ENCODE measurements around the gene ZC2HC1B.

The ZC2HC1B gene

DNA sequence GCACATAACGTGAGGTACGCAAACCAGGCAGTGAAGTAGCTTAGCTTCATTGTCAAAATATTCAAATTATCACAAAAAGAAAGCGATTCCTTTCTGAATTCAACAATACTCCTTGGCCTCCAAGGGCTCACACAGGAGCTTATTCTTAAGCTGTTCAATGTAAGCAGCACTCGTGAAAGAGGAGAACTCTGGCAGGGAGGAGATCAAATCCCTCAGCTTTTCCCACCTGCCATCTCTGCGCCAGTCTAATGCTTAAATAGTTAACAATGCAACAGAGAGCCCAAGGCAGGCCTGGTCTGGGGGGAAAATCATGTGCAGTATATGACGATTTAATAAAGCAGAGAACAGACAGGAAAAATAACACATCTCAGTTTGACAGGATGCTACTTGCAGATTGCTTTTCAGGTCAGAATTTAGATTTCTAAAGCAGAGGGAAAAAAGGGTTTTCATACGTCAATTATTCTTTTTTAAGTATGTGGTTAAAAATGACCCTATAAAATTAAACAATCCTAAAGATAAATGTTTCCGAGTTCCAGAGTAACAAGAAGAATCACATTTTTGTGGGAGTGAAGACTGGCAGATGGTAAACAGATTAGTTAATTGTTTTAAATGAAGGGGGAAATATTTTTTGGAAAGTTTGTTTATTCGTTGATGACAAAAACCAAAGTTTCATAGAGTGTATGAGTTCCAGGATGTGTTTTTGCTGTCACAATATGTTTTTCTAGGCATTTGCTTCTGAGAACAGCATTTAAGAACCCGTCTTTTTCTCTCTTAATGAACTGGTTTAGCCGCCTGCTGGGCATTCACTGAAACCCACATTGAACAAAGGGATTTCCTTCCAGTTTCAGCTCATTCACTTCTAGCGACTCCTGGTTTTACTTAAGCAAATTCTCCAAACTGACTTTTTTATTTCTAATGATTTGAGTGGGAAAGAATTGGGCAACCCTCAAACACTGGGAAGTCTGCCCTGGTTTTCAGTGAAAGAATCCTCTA lies 97.9 kb downstream of the ZC2HC1B start:
- DNase-seq (ENCODE audit: low spot score): no peak

DNA sequence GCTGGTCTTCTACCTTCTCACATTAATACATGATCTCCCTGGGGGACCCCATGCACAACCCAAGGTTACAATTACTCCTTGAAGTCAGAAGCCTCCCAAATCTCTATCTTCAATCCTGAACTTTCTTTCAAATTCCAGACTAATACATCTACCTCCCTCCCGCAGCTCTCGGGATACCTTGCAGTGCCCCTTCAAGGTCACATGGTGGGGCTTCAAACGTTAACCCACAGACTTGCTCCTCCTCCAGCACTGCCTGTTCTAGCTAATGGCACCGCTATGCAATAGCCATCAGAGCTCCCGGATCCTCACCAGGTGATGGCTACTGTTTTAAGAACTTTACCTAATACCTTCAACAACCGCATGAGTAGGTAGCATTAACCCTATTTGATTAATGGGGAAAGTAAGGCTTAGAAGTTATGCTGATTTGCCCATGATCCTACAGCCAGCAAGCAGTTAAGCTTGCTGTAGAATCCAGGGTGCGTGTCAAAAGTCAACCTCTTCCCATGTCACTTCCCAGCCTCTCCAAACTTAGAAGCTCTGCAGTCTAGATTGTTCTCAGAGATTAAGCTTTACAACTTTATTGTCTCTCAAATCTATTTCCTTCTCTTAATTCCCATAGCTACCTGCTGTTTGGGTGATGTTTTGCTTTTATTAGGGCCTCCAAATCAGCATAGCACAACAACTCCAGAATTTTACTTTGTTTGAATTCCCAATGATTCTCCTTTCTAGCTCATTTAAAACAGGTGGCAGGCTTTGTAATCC lies 99.1 kb downstream of the ZC2HC1B start:
- no peak for DNase-seq (ENCODE audit: low spot score)

DNA sequence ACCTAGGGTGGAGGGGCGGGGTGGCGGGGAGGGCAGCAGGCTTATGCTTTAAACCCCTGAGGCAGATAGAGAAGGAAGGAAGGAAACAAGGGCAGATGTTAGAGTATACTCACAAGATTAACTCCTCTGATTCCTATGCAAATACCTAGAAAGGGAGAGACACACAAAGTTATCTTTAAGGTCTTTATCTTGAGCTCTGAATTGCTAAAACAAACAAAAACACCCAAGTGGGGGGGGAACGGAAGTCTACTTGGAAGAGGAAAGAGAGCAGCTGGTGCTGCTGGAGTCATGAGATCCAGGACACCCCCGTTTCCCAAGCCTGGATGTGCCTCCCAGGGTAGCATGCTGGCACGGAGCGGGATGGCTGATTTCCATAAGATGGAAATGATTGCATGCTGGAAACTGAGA lies 100.4 kb downstream of the ZC2HC1B start:
- no peak for DNase-seq (ENCODE audit: low spot score)

DNA sequence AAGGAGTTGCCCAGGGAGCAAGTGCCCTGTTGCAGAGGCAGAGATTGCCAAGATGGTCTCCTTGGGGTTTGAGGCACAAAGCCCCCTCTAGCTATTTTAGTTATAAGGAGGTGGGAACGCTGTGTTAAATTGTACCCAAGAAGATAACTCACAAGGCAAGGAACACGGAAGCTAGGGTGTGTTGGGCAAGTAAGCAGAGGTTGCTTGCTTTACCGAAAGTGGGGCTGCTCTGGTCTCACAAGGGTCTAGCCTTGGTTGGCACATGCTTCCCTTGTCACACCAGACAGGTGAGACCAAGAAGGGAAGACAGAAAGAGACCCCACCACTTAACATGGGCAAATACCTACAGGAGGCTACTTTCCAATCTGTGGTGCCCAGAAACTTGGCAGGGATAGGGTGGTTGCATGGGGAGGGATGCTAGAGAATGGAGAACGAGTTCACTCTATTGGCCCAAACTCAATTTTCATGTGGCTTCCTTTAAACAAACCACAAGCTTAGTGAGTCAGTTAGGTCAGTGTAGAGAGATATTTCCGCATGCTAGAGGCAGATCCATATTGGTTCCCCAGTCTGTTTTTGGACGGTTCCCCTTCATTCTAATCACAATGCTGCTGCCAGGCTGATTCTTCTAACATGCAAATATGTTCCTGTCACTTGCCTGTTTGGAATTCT lies 101.4 kb downstream of the ZC2HC1B start:
- no peak for DNase-seq (ENCODE audit: low spot score)

DNA sequence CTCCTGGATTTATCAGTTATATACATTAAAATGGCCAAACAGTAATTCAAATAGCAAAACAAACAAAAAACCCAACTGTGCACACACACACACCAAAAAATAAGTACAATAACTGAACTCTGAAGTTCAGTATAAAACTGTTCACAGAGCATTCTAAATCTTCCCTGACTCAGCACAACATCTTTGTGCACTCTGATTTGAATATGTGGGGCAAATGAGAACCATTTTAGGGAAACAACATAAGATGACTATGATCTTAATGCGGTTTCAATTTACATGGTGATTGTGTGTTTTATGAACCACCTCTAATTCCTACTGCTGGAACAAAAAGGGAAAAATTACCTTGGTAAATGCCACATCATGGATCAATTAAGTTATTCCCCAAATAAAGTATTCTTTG lies 102.0 kb downstream of the ZC2HC1B start:
- DNase-seq (ENCODE audit: low spot score): no peak

DNA sequence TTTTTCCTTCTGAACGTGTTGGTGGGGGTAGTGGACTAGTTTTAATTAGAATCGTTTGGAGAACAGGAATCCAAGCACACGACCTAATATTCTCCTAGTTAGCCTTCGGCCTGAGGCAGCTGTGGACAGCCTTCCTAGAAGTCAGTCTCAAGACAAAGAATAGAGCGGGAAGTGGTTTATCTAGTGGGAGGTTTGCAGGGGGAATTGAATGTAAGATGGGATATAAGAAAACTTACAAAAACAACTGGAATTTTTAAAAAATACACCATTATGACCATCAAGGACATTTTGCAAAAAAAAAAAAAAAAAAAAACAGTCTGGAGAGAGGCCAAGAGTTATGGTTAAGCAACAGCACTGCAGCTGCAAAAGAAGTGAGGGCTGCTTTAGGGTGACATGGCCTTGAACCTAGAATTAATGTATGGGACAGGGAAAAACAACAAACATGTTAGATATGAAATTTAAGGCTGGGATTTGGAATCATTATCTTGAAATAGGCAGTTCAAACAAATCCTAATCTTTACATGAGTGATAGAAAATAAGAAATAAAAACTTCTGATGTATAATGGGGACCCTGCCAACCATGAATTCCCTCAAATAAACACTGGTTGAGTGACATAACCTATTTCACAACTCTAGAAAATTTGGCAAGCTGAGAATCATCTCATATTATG lies 103.6 kb downstream of the ZC2HC1B start:
- DNase-seq (ENCODE audit: low spot score): no peak

DNA sequence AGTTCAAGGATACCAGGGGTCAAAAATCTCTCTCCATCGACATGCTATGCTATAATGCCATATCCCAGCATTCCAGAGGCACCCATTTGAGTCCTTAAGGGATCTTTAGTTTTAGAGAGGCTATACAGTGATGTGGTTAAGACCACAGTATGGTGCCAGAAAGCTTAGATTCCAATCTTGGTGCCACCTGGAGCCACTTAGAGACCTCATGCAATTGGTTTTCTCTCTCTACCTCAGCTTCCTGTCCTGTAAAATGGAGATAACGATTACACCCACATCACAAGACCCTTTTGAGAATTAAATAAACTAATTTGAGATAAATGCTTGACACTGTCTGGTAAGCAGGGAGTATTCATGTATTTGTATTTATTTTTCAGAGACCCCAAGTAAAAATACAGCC lies 104.8 kb downstream of the ZC2HC1B start:
- no peak for DNase-seq (ENCODE audit: low spot score)

DNA sequence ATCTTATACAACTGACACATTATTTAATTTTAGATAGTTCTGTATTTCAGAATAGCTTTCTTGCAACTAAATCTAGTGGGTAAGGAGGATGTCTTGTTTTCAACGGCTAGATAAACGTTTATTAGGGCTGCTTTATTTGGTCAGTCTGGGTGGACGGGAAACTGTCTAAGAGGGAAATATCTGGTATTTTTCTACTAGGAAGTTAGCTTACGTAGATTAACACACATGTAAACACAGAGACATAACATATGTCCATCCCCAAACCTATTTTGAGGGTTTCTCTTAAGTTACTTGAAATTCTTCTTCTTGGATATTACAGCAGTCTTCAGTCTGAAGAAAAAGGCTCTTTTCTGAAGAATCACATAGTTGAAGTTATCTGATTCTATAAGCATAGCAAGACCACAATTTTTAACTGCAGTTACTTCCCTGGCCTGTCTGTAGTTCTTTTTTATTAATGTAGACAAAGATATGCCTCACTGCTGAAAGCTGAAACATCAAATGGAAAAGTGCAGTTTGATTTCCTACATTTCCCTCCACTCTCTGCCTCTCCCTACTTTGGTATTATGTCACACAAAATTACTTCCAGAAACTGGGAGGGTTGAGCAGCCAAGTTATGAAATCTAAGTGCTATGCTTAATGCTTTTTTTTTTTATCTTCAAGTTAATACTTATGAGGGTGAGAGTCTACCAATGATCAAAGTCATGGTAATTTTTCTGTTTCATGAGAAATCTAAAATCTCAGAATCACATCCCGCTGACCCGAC lies 106.4 kb downstream of the ZC2HC1B start:
- no peak for DNase-seq (ENCODE audit: low spot score)

DNA sequence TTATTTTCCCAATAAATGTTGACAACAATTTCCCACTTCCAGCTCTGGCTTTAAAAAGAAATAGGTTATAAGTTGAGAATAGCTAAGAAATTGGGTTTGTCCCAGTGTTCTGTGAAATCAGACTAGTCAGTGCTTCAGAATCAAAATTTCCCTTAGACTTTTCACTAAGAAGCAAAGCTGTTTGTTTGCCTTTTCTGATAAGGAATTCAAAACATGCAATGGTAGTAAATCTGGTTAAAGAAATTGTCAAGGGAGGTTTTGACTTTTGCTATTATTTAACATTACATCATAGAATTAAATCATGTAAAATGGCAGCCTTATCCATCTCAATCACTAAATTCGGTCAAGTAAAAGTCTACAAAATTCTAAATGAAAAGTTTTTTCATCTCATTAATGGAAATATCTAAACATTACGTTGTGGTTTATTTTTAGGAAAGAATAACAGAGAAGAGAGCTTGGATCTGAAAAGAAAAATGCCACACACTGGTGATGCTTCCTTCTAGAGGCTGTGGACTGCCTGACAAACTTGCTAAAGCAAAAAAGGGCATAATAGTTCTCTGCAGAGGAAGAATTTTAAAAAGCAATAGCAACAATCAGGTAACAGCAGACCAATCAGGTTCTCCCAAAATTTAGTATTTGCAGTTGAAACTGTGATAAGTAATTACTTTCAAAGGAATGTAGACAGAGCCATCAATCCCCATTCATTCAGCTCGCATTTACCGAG lies 107.4 kb downstream of the ZC2HC1B start:
- no peak for DNase-seq (ENCODE audit: low spot score)

DNA sequence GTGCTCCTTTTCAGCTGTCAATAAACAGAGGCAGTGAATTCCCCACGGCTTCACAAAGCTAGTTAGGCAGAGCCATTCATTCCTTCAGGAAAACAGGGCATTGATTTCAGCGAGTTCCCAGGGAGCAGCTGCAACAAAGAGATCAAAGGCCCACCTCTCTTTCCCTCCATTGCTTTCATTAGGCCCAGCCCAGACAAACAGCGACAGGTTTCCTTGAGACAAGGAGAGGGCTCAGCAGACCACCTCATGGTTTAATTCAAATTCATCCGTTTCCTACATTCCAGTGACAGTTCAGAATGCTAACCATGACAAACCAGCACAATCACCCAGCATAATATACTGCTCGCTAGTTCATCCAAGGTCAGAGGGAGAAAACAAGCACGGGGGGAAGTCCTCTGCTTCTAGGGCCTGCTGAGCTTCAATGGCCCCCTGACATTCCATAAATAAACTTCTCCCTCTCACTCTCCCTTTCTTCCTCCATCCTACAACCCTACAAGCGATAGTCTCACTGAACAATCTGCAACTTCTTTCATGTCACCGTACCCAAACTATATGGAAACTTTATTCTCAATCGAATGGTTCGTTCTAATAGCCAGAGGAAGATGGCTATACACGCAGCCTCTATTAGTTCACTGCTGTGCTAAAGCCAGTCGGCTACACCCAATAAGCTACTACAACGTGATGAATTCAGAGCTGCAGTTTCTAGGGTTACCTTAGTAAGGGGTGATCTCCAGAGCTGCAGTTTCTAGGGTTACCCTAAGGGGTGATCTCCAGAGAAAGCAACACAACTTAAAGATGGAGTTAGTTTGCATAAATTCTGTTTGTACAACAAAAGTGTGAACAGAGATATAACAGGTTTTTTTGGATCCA lies 109.1 kb downstream of the ZC2HC1B start:
- DNase-seq (ENCODE audit: low spot score): no peak

DNA sequence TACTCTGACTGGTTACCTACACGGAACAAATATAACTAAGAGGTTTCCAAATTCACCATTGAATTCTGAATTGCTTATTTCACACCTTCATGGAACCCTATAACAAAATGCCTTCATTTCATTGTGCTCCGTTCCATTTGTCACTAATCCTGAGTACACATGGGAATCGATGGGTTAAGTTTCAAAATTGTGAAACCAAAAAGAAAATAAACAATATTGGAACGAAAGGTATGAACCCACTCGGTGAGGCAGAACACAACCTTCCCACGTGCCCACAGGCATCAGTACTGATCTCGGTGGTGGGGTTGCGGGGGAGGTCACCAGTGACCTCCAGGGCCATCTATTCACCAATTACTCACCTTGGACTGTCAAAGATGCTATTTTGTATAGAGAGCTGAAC lies 109.8 kb downstream of the ZC2HC1B start:
- no peak for DNase-seq (ENCODE audit: low spot score)

DNA sequence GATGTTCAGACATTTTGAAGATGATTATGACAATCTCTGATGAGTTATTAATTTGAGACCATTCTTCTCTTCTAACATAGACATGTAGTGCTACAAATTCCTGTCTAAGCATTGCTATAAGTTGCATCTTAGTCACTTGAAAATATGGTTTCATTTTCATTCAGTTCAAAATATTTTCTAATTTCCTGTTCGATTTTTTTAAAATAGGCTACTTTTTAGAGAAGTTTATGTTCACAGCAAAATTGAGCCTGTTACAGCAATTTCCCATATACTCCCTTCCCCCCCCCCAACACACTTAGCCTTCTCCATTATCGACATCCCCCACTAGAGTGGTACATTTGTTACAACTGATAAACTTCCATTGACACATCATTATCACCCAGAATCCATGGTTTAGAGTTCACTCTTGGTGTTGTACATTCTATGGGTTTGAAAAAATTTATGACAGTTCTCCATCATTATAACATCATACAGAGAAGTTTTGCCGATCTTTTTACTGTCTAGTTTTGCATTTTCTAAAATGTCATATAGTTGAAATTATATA lies 112.6 kb downstream of the ZC2HC1B start:
- DNase-seq (ENCODE audit: low spot score): no peak

DNA sequence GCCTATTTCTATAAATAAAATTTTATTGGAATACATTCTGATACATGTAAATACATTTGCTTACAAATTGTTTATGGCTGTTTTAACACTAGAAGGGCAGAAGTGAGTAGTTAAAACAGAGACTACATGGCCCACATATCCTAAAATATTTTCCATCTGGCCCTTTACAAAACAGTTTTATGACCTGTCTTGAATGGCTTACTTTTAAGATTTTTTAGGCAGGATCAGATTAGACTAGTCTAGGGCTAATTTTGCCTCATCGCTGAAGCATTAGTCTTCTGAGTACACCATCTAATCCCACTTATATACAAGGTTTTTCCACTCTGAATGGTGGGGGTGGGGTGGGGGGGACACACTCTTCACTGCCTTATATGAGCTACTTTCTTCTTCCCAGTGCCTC lies 116.6 kb downstream of the ZC2HC1B start:
- DNase-seq (ENCODE audit: low spot score): no peak

DNA sequence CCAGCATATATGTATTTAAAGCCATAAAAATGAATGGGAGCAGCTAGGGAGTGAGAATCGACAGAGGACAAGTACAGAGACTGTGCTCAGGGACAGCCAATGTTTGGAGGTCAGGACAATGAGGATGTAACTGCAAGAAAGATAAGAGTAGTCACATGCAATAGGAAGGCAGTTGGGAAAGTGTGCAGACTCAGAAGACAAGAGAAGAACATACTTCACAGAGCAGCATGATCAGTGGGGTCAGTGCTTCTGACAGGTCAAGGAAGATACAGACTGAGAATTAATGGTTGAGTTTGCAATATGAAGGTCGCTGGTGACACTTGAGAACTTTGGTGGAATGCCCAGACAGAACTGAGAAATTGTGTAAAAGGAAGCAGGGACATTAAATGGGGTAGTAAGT lies 118.7 kb downstream of the ZC2HC1B start:
- no peak for DNase-seq (ENCODE audit: low spot score)

DNA sequence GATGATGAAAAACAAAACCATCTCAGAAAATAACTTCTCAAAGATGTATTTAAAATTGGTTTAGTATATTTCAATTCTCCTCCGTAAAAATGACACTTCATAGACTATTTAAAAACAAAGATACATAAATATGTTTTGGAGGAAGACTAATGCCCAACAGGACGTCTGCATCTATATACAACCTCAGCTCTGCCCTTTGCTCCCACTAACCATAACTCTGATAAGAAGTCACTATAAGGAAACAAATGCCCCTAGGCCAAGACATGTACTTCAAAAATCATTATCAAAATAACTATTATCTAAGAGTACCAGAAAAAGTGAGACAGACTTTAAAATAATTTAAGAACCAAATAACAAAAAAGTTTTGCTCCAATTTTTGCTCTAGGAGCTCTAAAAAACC lies 120.4 kb downstream of the ZC2HC1B start:
- DNase-seq (ENCODE audit: low spot score): no peak

DNA sequence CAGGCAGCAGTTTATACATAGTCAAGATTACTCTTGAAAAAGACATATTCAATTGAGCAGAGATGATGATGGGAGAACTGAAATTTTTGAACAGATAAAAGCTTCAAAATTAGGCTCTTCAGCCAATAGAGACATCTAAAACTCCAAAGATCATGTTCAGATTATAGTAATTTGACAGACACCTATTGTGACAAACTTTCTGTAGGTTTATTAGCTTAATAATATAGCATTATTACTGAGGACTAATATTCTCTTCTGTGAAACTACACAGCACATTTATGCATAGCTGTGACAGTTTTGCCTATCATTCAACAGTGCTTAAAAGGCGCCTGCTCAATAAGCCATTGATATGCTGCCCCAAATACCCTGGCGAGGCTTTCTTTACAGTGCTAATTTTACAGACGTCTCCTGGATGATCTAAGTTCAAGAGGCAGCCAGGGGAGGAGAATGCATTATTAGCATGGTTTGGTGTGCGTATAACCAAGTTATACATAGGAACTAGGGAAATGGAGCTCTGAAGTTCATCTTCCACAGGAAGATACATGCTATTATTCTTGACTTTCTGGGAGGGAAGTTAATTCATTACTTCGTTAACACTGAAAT lies 122.3 kb downstream of the ZC2HC1B start:
- no peak for DNase-seq (ENCODE audit: low spot score)
